GM19395 (cell line): ENCODE measurements around the gene DPP9.

Source experiments
- ATAC-seq: cut with Tn5 transposase; IDR thresholded peaks from one replicate; pipeline ENCODE4 v1.9.1; 2021; ENCODE audit warnings: mild to moderate bottlenecking, moderate library complexity; ENCODE audit not compliant: unreplicated experiment

DPP9 gene

DNA sequence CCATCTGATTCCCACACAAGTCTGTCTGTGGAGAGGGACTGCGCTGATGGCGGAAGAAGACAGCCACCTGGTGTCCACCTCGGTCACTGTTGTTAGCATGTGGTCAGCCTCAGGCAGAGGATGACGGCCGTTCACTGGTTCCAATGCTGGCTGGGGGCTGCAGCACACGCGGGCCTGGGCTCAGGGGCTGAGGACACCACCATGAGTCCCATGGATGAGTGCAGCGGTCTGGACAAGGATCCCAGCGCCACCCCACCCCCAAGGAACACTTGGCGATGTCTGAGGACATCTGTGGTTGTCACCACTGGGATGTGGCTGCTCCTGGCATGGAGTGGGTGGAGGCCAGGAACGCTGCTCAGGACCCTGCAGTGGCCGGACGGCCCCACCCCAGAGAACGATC lies 10.9 kb downstream of the DPP9 start:
- no peak for ATAC-seq

DNA sequence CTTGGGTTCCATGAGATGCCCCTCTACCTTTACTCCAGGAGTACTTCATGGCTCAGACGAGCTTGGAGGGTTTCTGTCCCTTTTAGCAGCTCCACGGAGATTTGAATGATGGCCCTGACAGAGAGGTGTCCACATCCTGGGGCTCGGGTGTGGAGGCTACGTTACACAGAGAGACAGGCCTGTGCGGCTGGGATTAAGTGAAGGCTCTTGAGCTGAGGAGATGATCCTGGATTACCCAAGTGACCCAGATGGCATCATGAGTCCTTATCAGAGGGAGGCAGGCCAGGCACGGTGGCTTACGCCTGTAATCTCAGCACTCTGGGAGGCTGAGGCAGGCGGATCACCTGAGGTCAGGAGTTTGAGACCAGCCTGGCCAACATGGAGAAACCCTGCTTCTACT lies 12.4 kb downstream of the DPP9 start:
- no peak for ATAC-seq

DNA sequence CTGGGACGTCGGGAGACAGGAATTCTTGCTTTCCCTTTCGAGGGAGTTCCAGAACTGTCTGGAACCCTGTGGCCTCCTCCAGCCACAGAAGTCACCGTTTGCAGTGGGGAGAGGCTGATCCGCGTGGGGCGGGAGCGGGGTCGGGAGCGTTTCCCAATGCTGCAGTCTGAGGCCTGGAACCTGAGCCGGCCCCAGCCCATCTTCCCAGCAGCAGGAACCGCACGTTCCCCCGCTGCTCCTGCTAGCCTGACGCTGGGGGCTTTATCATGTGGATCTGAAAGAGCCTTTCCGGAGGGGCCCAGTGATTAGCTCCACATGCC lies 13.4 kb downstream of the DPP9 start:
- no peak for ATAC-seq

DNA sequence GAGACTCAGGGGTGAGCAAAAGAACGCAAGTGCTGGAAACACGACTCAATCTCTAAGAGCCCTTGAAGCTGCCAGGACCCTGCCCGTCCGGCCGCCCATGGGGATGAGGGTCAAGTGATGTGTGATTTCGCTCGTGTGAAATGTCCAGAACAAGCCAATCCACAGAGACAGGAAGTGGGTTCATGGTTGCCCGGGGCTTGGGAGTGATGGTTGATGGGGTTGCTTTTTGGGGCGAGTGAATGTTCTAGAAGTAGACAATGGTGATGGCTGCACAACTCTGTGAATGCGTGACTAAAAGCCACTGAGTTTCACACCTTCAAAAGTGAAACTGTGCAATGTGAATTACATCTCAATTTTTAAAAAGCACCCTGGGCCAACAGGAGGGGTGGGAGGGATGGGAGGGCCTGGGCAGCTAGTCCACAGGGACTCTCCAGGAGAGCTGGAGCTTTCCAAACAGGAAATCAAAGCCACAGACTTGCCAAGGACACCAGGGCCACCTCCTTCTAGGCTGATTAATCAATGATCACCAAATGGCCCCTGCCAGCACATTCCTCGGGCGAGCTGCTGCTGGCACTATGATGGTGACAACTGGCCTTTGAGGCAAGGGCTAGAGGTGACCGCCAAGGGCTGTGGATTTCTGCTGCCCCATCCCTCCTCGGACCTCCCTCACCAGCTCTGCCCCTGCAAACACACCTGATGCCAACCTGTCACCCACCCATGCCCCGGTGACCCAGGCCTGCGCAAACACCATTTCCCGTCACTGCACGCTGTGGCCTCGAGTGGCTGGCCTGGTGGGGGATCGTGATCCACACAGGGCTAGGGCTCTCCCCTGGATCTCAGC lies 14.0 kb downstream of the DPP9 start:
- no peak for ATAC-seq

DNA sequence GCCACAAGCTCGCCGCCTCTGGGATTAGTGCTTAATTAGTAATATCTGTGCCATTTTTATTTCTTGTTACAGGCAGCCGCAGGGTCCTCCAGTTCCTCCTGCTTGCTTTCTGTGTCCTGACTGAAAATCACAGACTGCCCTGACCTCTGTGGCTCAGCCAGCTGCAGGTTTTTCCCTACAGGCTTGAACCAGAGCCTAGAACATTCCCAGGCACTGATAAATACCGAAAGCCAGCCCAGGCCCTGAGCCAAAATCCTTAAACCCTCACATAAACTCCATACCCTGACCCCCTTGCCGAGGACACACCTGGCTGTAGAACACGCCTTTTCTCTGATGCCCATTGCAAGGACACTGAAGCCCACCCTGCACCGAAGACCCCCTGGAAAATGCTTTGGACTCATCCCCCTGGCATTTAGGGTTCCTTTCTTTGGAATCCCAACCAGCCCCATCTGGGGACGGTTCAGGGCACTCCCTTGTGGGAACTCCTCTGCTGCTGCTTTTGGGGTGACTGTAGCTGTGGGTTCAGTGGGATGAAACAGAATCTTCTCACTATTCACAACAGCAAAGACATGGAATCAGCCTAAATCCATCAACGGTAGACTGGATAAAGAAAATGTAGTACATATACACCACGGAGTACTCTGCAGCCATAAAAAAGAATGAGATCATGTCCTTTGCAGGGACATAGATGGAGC lies 15.5 kb downstream of the DPP9 start:
- ATAC-seq: no peak

DNA sequence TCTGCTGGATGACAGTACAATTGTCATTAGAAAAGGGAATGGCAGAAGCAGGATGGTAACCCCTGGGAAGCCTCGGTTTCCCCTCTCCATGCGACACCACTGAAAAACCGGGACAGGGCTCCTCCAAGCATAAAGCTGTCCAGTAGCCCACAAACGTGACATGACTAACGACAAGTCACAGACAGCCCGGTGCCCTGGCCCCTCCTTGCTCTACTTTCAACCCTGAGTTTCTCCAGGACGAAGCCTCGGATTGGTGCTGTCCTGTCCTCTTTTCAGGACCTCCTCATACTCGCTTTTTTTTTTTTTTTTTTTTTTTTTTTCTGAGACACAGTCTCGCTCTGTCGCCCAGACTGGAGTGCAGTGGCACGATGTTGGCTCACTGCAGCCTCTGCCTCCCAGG lies 16.3 kb downstream of the DPP9 start:
- ATAC-seq: no peak

DNA sequence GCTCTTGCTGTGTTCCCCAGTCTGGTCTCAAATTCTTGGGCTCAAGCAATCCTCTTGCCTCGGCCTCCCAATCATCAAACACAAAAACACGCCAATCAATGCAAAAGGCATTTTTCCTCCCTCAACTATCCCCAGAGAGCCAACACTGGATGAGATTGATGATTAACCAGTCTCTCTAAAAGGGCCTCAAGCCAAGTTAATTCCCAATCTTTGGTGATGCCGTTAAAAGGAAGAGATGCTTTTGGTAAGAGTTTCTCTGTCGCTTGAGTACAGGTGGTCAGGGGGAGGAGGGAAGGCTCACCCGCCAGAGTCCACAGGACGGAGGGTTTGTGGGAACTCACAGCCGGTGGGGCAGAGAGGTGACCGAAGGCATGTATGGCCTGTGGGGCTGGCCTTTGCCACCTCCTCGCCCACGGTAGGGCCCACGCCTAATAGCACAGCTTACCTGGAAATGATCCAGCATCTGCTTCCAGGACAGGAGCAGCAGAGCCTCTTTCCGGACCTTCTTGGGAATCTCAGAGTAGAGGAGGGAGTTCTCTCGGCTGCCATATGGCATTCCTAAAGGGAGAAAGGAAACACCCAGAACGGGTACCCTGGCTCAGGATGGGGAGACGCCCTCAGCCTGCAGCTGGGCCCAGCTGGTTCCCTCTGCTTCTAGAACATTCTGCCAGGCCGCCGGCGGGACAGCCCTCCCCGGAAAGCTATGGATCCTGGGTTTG lies 18.1 kb downstream of the DPP9 start:
- no peak for ATAC-seq

DNA sequence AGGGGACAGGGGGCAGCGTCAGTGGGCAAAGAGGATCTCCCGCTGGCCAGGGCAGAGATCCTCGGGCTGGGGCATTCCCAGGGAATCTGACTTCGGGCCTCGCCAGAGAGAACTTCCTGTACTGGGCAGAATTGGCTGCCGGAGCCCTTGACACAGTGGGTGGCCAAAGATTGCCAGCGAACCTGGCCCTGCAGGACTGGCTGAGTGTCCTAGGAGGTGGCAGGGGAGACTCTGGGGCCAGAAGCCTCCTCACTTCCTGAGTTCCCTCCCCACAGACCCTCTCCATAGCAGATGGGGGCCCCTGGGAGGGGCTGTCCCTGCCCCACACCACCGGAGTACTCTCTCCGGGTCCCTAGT lies 19.3 kb downstream of the DPP9 start:
- no peak for ATAC-seq

DNA sequence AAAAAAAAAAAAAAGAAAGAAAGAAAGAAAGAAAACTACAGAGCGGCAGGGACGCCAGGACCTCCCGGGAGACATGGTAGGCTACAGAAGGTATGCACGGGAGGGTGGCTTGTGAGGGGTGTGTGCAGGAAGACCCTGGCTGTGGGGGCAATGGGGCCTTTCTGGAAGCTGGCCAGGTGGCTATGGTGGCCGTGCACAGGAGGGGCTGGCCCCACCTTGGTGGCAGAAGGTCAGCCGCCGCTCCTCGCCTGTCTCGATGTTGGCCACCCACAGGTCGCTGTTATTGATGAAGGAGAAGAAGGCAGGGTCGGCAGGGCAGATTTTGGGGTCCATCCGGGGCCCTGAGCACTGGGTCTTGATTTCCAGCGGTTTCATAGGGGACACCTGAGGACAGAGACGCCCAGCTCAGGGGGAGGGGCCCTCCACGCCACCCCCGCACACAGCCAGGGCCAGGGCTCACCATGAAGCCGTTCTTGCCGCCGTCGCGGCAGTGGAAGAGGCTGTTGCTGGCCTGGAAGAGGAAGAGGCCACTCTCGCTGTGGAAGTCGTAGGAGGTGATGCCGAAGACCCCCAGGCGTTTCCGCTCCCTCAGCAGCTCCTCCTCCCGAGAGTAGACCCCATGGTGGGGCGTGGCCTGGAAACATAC lies 19.8 kb downstream of the DPP9 start:
- ATAC-seq: no peak

DNA sequence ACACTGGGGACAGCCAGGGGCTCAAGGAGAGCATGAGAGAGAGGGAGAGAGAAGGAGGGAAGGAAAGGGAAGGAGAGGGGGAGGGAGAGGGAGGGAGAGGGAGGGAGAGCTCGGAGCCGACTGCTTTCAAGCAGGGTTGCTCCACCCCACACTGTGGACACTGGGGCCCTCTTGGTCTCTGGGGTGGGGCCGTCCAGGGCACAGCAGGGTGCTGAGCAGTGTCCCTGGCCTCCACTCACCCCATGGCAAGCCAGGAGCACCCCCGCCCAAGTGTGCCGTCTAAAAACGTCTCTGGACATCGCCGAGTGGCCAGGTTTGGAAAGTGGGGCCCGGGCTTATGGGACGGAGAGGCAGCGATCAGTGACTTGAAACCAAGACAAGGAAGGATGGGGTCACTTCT lies 20.9 kb downstream of the DPP9 start:
- ATAC-seq: no peak

DNA sequence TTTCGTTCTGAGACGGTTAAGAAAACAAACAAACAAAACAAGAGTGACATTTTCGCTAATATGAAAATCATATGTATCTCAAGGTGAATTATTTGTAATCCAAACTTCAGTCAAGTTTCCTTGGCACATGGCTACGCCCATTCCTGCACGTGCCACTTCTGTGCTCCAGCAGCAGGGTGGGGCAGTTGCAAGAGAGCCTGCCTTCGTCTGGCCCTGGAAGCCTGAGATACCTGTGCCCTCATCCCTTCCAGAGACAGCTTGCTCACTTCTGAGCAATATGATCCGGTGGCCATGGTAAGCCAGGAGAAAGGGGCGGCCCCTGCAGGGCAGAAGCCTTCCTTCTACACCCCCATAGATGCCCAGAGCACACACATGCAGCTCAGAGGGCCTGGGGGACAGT lies 22.1 kb downstream of the DPP9 start:
- ATAC-seq: no peak

DNA sequence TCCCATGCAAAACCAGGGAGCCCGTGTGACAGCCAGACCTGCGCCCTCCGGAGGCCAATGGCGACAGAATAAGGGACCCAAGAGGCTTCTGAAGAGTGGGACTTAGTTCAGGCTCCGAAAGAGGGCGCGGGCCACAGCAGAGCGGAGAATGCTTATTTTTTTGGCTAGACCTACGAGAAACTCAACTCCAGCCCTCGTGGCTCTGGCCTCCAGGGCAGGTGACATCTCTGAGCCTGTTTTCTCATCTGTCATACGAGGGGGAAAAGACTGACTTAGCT lies 23.0 kb downstream of the DPP9 start:
- ATAC-seq: no peak

DNA sequence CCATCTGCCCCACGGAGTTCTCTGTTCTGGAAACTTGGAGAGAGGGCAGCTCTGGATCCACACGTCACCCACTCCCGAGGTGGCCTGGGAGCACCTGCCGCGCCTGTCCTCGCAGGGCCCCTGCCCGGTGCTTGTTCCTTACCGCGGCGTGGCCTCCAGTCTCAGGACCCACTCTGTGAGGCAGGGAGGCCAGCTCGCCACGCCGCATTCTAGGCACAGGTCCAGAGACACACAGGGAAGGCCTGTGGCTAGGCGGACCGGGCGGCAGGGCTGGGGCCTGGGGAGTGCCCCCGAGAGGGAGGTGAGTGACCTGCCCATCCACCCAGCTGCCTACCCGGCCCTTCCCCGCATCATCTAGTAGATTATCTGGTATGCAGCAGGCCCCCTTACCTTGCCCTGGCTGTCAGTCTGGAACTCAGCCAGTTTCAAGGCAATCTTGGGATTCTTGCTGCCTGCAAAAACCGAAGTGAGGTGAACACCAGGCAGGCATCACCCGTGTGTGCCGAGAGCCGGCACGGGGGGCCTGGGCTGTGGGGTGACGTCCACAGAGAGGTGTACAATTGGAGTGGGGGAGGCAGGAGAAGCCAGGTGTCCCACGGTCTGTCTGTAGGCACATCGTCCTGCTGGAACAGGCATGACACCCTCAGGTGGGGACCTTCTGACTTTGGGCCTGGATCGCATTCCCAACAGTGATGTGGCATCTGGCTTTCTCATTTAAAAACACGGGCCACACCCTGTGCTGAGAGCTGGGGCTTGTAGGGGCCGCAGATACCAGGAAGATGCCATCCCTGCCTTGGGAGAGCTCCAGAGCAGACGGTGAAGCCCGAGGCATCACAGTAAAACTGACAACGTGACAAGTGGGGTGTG lies 23.6 kb downstream of the DPP9 start:
- no peak for ATAC-seq

DNA sequence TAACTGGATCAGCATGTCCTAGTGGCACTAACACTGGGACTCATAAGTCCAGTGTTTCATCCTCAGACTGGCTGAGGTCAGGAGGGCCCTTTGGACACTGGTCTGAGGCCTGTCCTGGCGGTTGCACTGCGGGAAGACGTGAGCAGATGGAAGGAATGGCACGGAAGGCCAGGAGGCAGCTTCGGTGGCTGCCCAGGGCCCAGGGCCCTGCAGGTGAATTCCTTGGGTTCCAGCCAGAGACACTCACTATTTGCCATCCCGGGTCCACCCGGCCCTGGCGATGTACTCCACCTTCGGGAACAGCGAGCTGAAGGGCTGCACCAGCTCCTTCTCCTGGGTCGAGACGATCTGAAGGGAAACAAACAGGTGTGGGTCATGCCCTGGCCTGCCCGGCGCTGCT lies 26.3 kb downstream of the DPP9 start:
- ATAC-seq: no peak

DNA sequence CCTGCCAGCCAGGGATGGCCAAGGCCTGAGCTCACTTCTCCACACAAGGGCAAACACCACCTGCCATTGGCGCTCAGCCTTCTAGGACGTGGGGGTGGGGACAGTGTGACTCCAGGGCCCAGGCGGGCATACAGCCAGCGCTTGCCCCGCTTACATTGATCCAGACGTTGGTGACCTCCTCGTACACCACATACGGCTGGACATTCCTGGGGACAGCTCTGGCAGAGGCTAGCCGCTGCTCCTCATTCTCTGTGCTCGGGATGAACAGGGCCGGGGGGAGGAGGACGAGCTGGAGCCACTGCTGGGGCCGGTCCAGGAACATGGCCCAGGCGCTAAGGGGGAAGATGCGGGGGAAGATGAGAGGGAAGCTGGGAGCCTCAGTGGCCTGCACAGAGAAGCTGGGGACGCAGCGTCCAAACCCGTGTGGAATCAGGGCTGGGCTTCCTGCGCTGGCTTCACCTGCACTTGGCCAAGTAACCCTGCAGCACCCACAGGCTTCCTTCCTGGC lies 28.4 kb downstream of the DPP9 start:
- no peak for ATAC-seq

DNA sequence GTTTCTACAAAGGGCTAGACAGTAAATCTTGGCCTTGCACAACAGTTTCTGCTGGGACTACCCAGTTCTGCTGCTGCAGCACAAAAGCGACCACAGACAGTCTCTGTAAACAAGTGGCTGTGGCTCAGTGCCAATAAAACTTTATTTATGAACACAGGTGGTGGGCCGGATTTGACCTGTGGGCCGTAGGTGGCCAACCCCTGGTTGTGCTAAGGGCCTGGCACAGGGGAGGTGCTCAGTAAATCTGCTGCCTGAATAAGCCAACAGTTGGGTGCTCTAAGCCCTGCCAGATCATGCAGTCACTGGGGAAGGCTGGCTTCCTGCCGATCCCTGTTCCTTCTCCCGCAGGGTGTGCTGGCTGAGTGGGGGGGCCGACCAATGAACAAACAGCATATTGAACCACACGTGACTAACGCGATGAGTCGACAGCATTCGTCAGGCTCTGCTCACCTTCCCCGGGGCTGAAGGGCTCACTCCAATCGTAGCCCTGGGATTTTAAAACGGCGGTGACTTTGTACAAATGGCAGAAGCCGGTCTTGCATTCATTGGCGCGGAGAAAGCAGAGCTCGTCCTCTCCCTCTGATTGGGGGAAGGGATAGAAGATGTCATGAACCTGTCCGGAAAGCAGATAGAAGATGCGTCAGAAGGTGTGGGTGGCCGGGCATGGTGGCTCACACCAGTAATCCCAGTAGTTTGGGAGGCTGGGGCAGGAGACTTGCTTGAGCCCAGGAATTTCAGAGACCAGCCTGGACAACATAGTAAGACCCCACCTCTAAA lies 29.2 kb downstream of the DPP9 start:
- ATAC-seq: no peak

DNA sequence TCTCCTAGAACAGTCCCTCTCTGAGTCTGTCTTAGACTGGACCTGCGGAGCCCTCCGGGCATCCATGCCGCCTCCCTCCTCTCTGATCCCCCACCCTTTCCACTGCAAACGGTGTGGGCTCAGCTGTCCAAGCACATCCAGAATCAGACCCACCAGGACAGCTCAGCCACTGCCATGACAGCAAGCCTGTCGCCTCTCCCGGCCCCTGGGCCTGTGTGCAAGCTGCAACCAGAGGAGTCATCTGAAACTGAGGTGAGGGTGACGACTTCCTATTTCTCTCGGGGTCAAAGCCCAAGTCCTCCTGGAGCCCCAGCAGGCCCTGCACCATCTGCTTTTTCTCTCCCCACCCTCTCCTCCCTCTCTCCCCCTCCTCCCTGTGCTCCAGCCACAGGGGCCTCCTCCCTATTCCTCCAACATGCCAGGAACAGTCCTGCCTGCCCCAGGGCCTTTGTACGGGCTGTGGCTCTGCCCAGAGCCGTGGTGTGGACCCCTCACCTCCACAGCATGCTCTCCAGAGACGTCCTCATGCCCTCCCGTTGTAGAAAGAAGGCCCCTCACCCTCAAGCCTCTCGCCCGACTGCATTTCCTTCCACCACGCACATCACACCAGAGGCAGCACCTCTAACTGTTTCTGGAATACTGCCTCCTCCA lies 30.0 kb downstream of the DPP9 start:
- ATAC-seq: no peak

DNA sequence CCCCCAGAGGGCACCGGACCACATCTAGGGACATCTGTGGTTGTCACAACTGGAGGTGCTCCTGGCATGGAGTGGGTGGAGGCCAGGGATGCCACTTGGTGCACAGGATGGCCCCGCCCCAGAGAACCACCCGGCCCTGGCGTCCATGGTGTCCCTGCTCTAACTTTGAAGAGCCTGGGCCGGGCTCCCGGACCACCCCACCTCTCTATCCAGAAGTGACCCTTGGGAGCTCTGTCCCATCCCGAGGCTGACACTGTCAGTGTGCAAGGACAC lies 30.6 kb downstream of the DPP9 start:
- ATAC-seq: no peak

DNA sequence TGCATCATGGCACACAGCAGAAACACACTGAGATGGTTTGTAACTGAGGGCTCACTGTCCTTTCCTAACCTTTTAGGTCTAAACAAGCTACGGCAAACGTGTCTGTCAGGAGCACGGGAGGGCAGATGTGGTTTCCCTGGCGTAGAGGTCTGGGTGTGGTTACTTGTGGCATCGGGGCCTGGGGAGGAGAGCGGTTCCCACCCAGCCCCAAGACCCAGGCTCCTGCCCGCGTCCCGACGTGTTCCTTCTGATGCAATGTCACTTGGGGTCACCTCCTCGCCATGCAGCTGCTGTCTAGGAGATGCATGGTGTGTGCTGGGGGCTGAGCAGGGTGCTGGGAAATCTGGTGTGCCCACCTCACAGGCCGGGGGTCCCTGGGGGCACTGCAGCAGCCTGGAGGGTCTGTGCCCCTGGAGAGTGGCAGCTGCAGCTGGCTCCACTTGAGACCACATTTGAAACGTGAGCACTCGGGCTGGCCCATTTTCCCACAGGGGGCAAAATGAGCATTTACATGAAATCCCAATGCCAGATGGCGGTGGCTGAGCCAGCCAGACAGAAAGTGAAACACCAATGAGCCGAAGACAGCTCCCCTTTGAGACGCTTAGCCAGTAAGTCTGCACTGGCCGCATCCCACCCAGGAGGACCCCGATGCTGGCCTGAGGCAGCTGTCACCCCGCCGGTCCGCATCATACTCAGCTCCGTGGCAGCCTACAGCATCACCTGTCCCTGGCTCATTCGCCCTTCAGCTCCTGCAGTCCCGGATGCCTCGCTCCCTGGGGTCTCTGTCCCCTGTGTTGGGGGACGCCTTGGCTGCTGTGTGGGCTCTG lies 31.2 kb downstream of the DPP9 start:
- ATAC-seq: no peak
